ENCODE measurements around the gene SPIRE2.

Gene SPIRE2

GRCh38 chr16:89841275-89841674, 13.0 kb downstream of the SPIRE2 start:
- TF ChIP-seq CTCF (IDR thresholded peaks at IDR 0.05; ENCODE audit: low read depth, low read length): no peak

GRCh38 chr16:89842471-89843408, 14.5 kb downstream of the SPIRE2 start:
- no peak for TF ChIP-seq CTCF (IDR thresholded peaks at IDR 0.05; ENCODE audit: low read depth, low read length)
- H3K4me3 ChIP-seq (ENCODE audit: low read depth, low read length): no peak overlapping the region

More at GRCh38 chr16:89841275-89841674, 13.0 kb downstream of the SPIRE2 start:
- H3K4me3 ChIP-seq (ENCODE audit: low read depth, low read length): no peak overlapping the region

DNA sequence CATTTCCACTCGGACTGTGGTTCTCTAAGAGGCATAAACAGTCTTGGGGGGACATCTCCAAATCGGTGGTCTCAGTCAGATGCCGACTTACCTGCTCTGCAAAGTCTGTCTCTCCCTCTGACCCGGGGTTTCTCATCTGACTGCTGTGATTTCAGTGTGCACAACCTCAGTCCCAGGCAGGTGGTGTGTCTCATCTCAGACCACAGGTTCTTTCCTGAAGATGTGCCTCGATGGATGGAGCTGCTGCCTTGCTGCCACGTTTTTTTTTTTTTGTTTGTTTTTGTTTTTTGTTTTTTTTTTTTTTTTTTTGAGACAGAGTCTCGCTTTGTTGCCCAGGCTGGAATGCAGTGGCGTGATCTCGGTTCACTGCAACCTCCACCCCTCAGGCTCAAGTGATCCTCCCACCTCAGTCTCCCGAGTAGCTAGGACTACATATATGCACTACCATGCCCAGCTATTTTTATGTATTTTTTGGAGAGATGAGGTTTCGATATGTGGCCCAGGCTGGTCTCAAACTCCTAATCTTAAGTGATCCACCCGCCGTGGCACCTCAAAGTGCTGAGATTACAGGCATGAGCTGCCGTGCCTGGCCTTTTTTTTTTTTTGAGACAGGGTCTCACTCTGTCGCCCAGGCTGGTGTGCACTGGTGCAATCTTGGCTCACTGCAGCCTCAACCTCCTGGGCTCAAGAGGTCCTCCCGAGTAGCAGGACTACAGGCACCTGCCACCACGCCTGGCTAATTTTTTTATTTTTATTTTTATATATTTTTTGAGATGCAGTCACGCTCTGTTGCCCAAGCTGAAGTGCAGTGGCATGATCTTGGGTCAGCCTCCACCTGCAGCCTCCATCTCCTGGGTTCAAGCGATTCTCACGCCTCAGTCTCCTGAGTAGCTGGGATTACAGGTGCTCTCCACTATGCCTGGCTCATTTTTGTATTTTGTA, 15.4 kb downstream of the SPIRE2 start:
- H3K4me3 ChIP-seq (ENCODE audit: low read depth, low read length): no peak overlapping the region

GRCh38 chr16:89844739-89845339, 16.6 kb downstream of the SPIRE2 start:
- TF ChIP-seq CTCF (IDR thresholded peaks at IDR 0.05; ENCODE audit: low read depth, low read length): no peak
- no peak overlapping the region for H3K4me3 ChIP-seq (ENCODE audit: low read depth, low read length)

More for the DNA sequence above, 15.4 kb downstream of the SPIRE2 start:
- no peak for TF ChIP-seq CTCF (IDR thresholded peaks at IDR 0.05; ENCODE audit: low read depth, low read length)

- no peak overlapping the region for H3K4me3 ChIP-seq (ENCODE audit: low read depth, low read length)
- no peak for TF ChIP-seq CTCF (IDR thresholded peaks at IDR 0.05; ENCODE audit: low read depth, low read length)
Observed at GRCh38 chr16:89845417-89845816, 17.1 kb downstream of the SPIRE2 start.

GRCh38 chr16:89847051-89847939, 19.0 kb downstream of the SPIRE2 start:
- TF ChIP-seq CTCF (IDR thresholded peaks at IDR 0.05; ENCODE audit: low read depth, low read length): no peak
- no peak overlapping the region for H3K4me3 ChIP-seq (ENCODE audit: low read depth, low read length)
